WTC11 (cell line): ENCODE results near the gene CLMP.

Source experiments
- ATF1 ChIP-seq: sonication (generic); formaldehyde crosslinking; IDR thresholded peaks from 2 replicates; pipeline ENCODE4 v1.8.1; 2023; ENCODE audit warnings: mild to moderate bottlenecking, moderate library complexity, missing genetic modification reagents
- ATF3 ChIP-seq: sonication (generic); formaldehyde crosslinking; conservative IDR thresholded peaks from 2 replicates; pipeline ENCODE4 v1.8.1; 2022; ENCODE audit warnings: mild to moderate bottlenecking, missing genetic modification reagents
- ATF6 ChIP-seq: sonication (generic); formaldehyde crosslinking; IDR thresholded peaks from 2 replicates; pipeline ENCODE4 v1.8.1; 2023; ENCODE audit warnings: mild to moderate bottlenecking, missing genetic modification reagents
- CREB1 ChIP-seq: sonication (generic); formaldehyde crosslinking; IDR thresholded peaks from 2 replicates; pipeline ENCODE4 v1.8.0; 2023; ENCODE audit warnings: mild to moderate bottlenecking, missing genetic modification reagents
- CTCF ChIP-seq: fragments of 200-600 bp; IDR thresholded peaks from 2 replicates; pipeline ENCODE4 v1.8.0; 2022; ENCODE audit warnings: antibody characterized with exemption
- FOXJ3 ChIP-seq: sonication (generic); formaldehyde crosslinking; IDR thresholded peaks from 2 replicates; pipeline ENCODE4 v1.9.0; 2021; ENCODE audit warnings: missing genetic modification reagents, mild to moderate bottlenecking, borderline replicate concordance
- FOXK1 ChIP-seq: sonication (generic); formaldehyde crosslinking; IDR thresholded peaks from 2 replicates; pipeline ENCODE4 v1.8.0; 2022; ENCODE audit warnings: mild to moderate bottlenecking, moderate library complexity, missing genetic modification reagents
- IRF1 ChIP-seq: sonication (generic); formaldehyde crosslinking; IDR thresholded peaks from 2 replicates; pipeline ENCODE4 v1.8.0; 2023; ENCODE audit warnings: missing genetic modification reagents
- MAX ChIP-seq: sonication (generic); formaldehyde crosslinking; IDR thresholded peaks from 2 replicates; pipeline ENCODE4 v1.8.0; 2022; ENCODE audit warnings: mild to moderate bottlenecking, missing genetic modification reagents
- NFE2L1 ChIP-seq: sonication (generic); formaldehyde crosslinking; IDR thresholded peaks from 2 replicates; pipeline ENCODE4 v1.8.1; 2023; ENCODE audit warnings: missing genetic modification reagents
- NR3C1 ChIP-seq: sonication (generic); formaldehyde crosslinking; conservative IDR thresholded peaks from 2 replicates; pipeline ENCODE4 v1.8.1; 2023; ENCODE audit warnings: low read depth, mild to moderate bottlenecking, missing genetic modification reagents
- TCF7 ChIP-seq: sonication (generic); formaldehyde crosslinking; IDR thresholded peaks from 2 replicates; pipeline ENCODE4 v1.8.0; 2022; ENCODE audit warnings: mild to moderate bottlenecking, low read depth, missing genetic modification reagents, moderate library complexity

- TF ChIP-seq CTCF: no peak
- TF ChIP-seq MAX (CRISPR knock-in tag): no peak
- TF ChIP-seq NR3C1 (CRISPR knock-in tag): no peak
- TF ChIP-seq ATF6 (CRISPR knock-in tag): no peak
- TF ChIP-seq ATF1 (CRISPR knock-in tag): no peak
- TF ChIP-seq FOXK1 (CRISPR knock-in tag): no peak
- no peak for TF ChIP-seq NFE2L1 (CRISPR knock-in tag)
- no peak for TF ChIP-seq IRF1 (CRISPR knock-in tag)
- no peak for TF ChIP-seq CREB1 (CRISPR knock-in tag)
- no peak for TF ChIP-seq ATF3 (CRISPR knock-in tag)
- TF ChIP-seq FOXJ3 (CRISPR knock-in tag): no peak
- TF ChIP-seq TCF7 (CRISPR knock-in tag): no peak
Measured at GRCh38 chr11:123082977-123083376, 112.1 kb downstream of the CLMP start.
